GM21390 (cell line): ENCODE measurements around the gene COMMD10.
A peak's percentile ranks its signal among the peaks of the same experiment; 100 is the strongest.
"Not testable (repeated sequence)": the region's sequence is repeated elsewhere in the genome, so short reads cannot be mapped to it uniquely, and the experiment has no call there.

Experiments
- ATAC-seq: cut with Tn5 transposase; IDR thresholded peaks from one replicate; pipeline ENCODE4 v1.9.1; 2021; ENCODE audit not compliant: unreplicated experiment

COMMD10 gene

DNA sequence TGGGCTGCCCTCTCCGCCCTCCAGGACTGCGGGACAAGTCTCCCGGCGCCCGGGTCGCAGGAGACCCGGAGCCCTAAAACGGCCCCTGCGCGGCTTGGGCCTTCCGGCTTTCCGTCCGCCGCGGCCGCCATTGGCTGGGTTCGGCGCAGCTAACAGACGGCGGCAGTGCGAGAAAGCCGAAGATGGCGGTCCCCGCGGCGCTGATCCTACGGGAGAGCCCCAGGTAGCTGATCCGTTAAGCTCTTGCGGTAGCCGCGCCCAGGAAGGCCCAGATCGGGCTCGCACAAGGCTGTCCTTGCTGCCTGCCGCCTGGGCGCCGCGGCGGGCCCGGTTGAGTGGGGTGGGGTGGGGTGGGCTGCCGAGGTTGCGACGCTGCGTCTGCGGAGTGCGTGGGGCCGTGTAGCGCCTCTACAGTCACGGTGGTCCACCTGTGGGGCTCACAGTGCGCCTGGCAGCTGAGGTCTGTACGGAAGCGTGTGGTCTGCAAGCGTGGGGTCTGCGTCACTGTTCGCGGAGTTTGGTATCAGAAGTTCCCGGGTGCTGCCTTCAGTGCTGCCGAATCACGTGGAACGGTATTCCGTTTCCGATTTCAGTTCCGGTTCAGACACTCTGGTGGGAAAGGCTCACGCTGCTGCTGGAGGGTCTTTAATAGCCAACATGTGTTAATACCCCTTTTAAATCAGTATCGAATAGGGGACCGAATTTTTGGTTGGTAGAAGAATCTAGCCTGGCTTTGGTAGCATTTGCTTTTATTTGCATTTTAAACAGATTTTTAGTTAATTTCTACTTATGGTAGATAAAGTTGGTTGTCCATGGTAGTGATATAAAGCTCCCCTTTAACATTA lies at the start of gene COMMD10:
Gene COMMD10, plus strand, starts transcription at position 155 of the 845 bp plus-strand sequence.
- ATAC-seq = peak; percentile 88

GRCh38 chr5:116035123-116035522 lies 49.7 kb upstream of the COMMD10 start:
- no peak for ATAC-seq

DNA sequence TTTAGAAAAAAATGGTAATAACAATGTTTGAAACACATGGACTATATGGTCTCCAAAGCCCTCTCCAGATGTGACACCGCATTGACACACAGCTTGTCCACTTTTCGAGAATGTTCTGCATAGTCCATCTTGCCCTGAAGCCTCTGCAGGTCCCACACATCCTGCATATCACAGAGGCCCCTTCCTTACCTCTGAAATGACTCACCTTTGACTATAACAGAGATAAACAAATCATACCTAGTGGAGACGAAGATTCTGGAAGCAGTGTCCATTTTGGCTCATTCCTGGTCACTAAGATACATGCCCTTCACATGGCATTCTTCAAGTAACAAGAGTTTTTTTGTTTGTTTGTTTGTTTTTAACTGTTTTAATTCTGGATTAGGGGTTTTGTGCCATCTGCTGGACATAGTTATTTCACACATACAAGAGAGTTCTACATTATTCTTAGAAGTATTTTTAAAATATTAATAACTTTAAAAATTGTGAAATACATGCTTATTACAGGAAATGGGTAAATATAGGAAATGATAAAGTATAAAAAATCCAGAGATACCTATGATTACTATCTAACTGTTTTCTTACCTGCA lies 47.5 kb upstream of the COMMD10 start:
- ATAC-seq = no peak

- ATAC-seq = peak; percentile 84
Measured at GRCh38 chr5:116038817-116039216, 46.0 kb upstream of the COMMD10 start.

GRCh38 chr5:116042375-116042774 lies 42.5 kb upstream of the COMMD10 start:
- no peak for ATAC-seq

DNA sequence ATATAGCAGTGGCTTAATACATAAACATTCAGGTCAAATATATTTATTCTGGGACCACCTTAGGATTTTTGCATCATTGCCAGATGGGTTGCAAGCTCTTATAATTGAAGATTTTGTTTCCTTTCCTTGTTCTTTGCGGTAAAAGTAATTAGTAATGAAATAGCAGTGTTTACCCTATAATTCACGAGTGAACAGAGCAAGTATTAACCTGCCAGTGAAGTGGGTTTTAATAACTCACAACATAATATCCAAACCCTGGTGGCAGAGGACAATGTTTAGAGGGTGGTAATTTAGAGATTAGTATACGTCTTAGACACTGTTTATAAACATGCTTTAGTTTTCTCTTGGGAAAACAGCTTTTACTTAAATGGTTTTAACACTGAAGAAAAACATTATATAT lies 40.8 kb upstream of the COMMD10 start:
- no peak for ATAC-seq

DNA sequence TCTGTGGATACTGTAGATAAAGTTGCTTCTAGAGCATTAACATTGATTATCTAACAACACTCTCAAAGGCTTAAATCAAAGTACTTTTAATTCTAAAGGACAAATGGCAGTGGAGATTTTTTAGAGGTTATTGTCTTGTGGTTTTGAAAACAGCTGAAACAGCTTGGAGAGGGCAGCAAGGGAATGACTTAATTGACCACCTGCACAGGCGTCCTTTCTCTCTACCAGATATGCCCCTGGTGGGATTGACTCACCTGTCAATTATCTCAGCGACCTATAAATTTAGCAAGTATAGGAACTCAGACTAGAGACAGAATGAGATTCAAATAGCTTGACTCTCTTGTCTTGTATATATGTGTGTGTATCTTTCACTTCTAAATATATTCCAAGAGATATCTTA lies 39.0 kb upstream of the COMMD10 start:
- no peak for ATAC-seq

DNA sequence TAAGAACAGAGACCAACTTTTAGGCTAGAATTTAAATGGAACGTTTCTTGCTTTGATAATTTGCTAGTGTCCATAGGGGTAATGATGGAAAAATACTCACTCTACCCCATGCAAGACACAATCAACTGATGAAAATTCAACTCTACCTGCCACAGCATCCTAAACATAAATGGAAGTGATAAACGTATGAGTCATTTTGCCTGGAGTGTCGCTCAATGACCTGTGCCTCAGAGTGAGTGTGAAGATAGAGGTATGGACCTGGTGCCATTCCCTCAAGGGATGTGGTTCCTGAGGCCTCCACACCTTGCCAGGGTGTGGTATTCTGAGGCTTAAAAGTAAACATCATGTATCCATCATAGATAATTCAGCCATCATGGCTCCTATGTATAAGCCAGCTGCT lies 38.6 kb upstream of the COMMD10 start:
- no peak for ATAC-seq

DNA sequence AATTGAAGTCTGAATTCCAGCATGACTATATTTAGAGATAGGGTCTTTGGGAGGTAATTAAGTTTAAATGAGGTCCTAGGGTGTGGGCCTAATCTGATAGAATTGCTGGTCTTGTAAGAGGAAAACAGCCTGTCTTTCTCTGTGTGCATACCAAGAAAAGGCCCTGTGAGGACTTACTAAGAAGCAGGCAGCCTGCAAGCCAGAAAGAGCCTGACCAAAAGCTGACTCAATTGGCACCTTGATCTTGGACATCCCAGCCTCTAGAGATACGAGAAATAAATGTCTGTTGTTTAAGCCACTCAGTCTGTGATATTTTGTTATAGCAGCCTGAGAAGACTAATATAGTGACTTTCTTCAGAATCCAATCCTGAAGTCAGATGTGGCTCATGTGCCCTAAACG lies 38.0 kb upstream of the COMMD10 start:
- ATAC-seq = no peak

DNA sequence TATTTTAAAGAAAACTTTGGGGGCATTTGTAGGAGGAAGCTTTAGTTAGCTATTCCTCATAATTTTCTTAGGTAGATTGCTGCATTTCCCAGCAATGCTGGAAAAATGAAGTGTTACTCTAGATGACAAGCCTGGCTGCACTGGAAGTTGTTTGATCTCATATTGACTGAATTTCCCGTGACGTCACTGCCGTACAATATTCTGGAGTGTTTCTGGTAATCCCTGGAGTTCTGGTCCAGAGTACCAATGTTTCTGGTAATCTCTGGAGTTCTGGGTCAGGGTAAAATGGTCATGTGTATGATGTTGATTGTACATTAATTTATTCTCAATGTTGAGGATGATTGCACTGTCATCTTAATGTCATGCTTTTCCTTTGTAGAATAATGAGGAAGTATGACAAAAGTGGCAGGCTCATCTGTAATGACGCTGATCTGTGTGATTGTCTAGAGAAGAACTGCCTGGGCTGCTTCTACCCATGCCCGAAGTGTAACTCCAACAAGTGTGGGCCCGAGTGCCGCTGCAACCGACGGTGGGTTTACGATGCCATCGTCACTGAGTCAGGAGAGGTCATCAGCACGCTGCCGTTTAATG lies 26.4 kb upstream of the COMMD10 start:
- no peak for ATAC-seq

GRCh38 chr5:116062352-116062751 lies 22.5 kb upstream of the COMMD10 start:
- ATAC-seq = no peak

GRCh38 chr5:116063950-116064349 lies 20.9 kb upstream of the COMMD10 start:
- no peak for ATAC-seq

- ATAC-seq = no peak
Measured at GRCh38 chr5:116068028-116068632, 16.7 kb upstream of the COMMD10 start.

GRCh38 chr5:116071211-116071610 lies 13.6 kb upstream of the COMMD10 start:
- no peak for ATAC-seq

DNA sequence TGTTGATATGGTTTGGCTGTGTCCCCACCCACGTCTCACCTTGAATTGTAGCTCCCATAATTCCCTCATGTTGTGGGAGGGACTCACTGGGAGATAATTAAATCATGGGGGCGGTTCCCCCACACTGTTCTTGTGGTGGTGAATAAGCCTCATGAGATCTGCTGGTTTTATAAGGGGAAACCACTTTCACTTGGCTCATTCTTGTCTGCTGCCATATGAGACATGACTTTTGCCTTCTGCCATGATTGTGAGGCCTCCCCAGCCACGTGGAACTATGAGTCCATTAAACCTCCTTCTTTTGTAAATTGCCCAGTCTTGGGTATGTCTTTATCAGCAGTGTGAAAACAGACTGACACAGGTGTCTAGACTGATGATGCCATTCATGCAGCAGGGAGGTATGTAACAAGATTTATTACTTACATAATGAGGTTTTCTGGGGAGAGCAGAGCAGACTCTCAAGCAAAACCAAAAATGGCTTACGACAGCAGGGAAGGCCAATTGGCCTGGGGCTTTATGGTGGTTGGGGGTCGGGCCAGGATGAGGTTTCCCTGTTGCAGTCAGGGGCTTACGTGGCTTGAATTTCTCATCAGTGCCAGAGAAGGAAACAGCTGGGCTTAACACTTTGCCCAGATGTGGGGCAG lies 9.5 kb upstream of the COMMD10 start:
- ATAC-seq = no peak

DNA sequence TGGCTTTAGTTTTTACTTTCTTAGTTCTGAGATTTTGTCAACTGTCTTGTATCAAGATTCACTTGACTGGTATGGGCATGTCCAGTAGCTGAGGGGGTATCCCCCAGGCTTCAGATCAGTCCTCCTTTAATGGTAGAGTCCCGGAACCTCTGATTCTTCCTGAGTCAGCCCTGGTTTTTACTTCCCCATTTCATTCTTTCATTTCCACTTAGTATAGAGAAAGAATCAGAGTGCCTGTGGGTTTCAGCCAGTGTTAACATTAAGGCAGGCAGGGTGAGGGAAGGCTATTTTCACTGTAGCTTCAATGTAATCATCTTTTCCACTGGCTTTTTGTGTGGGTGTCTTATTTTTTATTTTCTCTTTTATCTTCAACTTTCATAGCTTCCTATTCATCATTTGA lies 8.3 kb upstream of the COMMD10 start:
- peak; percentile 98 for ATAC-seq

GRCh38 chr5:116078199-116078598 lies 6.6 kb upstream of the COMMD10 start:
- ATAC-seq = no peak

- peak; percentile 39 for ATAC-seq
Measured at GRCh38 chr5:116084287-116084691, 536 bp upstream of the COMMD10 start.

DNA sequence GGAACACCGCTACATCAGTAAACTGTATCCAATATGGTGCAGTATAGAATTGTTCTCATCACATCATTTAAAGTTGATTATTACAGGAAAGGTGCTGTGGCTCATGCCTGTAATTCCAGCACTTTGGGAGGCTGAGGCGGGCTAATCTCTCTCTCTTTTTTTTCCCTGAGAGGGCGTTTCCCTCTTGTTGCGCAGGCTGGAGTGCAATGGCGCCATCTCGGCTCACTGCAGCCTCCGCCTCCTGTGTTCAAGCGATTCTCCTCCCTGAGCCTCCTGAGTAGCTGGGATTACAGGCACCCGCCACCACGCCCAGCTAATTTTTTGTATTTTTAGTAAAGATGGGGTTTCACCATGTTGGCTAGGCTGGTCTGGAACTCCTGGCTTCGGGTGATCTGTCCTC lies 1.5 kb downstream of the COMMD10 start:
- ATAC-seq = not testable (repeated sequence)

DNA sequence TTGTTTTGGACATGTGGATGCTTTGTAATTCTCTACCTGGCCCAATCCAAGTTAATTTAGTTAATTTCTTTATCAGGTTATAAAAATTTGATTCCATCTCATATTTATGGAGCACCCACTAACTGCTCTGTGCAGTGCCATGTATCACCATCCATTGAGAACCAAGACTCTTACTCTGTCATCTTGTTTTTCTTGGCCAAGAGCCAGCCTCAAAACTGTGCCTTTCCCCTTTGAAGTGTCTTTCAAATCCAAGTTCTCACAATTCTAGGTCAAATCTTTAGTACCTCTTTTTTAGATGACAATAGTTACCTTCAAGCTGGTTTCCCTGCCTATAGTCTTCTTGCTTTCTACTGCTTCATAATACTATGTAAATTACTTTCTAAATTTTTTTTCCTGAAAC lies 3.2 kb downstream of the COMMD10 start:
- ATAC-seq = no peak

- ATAC-seq = no peak
Measured at GRCh38 chr5:116090302-116090701, 5.5 kb downstream of the COMMD10 start.
